Smooth muscle cell (in vitro differentiated cells): ENCODE results near the gene RAB11FIP5. TPM values are rescaled to one million over a fixed set of nuclear protein-coding genes. Genes with fewer than 3 reads are reported as not detected.

ENCODE experiments used
- DNase-seq: peaks from one replicate; lab custom pipeline; 2025; ENCODE audit not compliant: unreplicated experiment; lab: John Stamatoyannopoulos, UW
- H2AFZ ChIP-seq: fragments of 200-600 bp; sonication (generic); 2 replicates; pipeline ENCODE4 v1.6.0; 2016; ENCODE audit warnings: antibody characterized with exemption, low read depth, mild to moderate bottlenecking
- H3F3A ChIP-seq: fragments of 200-600 bp; sonication (generic); 2 replicates; pipeline ENCODE4 v1.6.0; 2017; ENCODE audit warnings: antibody characterized with exemption, low read depth
- H3K27ac ChIP-seq: fragments of 200-600 bp; sonication (generic); 2 replicates; pipeline ENCODE4 v1.5.1; 2016; ENCODE audit warnings: low read depth, mild to moderate bottlenecking
- H3K27me3 ChIP-seq: fragments of 200-600 bp; sonication (generic); 2 replicates; pipeline ENCODE4 v1.6.1; 2016; ENCODE audit warnings: low read depth, mild to moderate bottlenecking
- H3K36me3 ChIP-seq: fragments of 200-600 bp; sonication (generic); 2 replicates; pipeline ENCODE4 v1.5.1; 2016; ENCODE audit warnings: low read depth
- H3K4me1 ChIP-seq: fragments of 200-600 bp; sonication (generic); 2 replicates; pipeline ENCODE4 v1.5.1; 2016; ENCODE audit warnings: low read depth
- H3K4me2 ChIP-seq: fragments of 200-600 bp; sonication (generic); 2 replicates; pipeline ENCODE4 v1.6.0; 2016; ENCODE audit warnings: mild to moderate bottlenecking
- H3K4me3 ChIP-seq: fragments of 200-600 bp; sonication (generic); 2 replicates; pipeline ENCODE4 v1.5.1; 2016; ENCODE audit warnings: mild to moderate bottlenecking
- H3K79me2 ChIP-seq: fragments of 200-600 bp; sonication (generic); 2 replicates; pipeline ENCODE4 v1.6.0; 2016; ENCODE audit warnings: low read depth, mild to moderate bottlenecking
- H3K9ac ChIP-seq: fragments of 200-600 bp; sonication (generic); 2 replicates; pipeline ENCODE4 v1.6.0; 2016; ENCODE audit warnings: low read depth
- H3K9me3 ChIP-seq: fragments of 200-600 bp; sonication (generic); replicated peaks from 2 replicates; pipeline ENCODE4 v1.5.1; 2016; ENCODE audit warnings: low read depth
- H4K20me1 ChIP-seq: fragments of 200-600 bp; sonication (generic); 2 replicates; pipeline ENCODE4 v1.6.0; 2016; ENCODE audit warnings: low read depth
- WGBS: methylation state at CpG from one replicate; pipeline ENCODE4 v1.1.7; 2016; ENCODE audit warnings: low lambda C conversion rate; 5-methylcytosine and 5-hydroxymethylcytosine counted together
- polyA plus RNA-seq: library from polyadenylated mRNA; unstranded; fragments of >200 nt; fragmentation: Nextera tagmentation; extraction: Ambion mirVana; gene quantifications from 2 replicates; pipeline ENCODE4 v1.2.1, GENCODE V29; 2016
- total RNA-seq: library from RNA; depleted of rRNA; stranded (reverse); fragments of >200 nt; gene quantifications from 2 replicates; pipeline ENCODE4 v1.2.3, GENCODE V29; 2014
- TF ChIP-seq, protein P1 (sequence below): fragments of 200-600 bp; sonication (generic); IDR thresholded peaks from 2 replicates; pipeline ENCODE4 v1.5.1; 2017; ENCODE audit warnings: borderline replicate concordance, mild to moderate bottlenecking, antibody characterized with exemption; ENCODE audit not compliant: insufficient read depth, poor library complexity, severe bottlenecking

Gene RAB11FIP5
- total and polyA plus RNA-seq, 2 experiments from 2014 or later, result 23.3 to 31.3 TPM

DNA sequence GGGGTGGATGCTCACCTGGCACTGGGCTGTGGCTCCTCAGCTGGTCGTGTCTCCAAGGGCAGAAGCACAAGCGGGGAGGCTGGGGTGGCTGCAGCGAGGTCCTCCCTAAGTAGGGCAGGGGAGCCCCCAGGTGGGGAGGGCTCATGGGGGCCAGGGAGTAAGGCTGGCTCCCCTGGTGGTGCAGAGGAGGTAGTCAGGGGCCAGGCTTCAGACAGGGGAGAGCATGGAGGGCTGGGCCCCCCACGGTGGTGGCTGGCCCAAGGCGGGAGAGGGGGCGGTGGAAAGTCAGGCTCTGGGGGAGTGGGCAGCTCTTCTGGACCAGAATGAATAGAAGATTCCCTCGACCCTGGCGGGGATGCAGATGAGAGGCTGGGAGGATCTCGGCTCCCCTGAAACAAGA lies 33.1 kb downstream of the RAB11FIP5 start:
- H3K9me3 ChIP-seq, result no peaks in the 10 kb centered on the region
- H3K4me2 ChIP-seq, result no peak overlapping the region
- no peak overlapping the region for H2AFZ ChIP-seq
- no peak overlapping the region for H3K27ac ChIP-seq
- H3F3A ChIP-seq, result no peaks in the 10 kb centered on the region
- no peaks in the 10 kb centered on the region for H3K27me3 ChIP-seq
- H3K36me3 ChIP-seq, result no peaks in the 10 kb centered on the region
- H3K4me3 ChIP-seq, result no peak overlapping the region
- no peak overlapping the region for H3K9ac ChIP-seq
- H4K20me1 ChIP-seq, result peaks cover 83% of the 10 kb centered on the region
- no peak for DNase-seq
- H3K79me2 ChIP-seq, result peaks cover 19% of the 10 kb centered on the region
- WGBS, result 95% methylated on average over 9 of the region's 9 CpGs
- TF ChIP-seq, protein P1, sequence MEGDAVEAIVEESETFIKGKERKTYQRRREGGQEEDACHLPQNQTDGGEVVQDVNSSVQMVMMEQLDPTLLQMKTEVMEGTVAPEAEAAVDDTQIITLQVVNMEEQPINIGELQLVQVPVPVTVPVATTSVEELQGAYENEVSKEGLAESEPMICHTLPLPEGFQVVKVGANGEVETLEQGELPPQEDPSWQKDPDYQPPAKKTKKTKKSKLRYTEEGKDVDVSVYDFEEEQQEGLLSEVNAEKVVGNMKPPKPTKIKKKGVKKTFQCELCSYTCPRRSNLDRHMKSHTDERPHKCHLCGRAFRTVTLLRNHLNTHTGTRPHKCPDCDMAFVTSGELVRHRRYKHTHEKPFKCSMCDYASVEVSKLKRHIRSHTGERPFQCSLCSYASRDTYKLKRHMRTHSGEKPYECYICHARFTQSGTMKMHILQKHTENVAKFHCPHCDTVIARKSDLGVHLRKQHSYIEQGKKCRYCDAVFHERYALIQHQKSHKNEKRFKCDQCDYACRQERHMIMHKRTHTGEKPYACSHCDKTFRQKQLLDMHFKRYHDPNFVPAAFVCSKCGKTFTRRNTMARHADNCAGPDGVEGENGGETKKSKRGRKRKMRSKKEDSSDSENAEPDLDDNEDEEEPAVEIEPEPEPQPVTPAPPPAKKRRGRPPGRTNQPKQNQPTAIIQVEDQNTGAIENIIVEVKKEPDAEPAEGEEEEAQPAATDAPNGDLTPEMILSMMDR, result no peak
- no peaks in the 10 kb centered on the region for H3K4me1 ChIP-seq

DNA sequence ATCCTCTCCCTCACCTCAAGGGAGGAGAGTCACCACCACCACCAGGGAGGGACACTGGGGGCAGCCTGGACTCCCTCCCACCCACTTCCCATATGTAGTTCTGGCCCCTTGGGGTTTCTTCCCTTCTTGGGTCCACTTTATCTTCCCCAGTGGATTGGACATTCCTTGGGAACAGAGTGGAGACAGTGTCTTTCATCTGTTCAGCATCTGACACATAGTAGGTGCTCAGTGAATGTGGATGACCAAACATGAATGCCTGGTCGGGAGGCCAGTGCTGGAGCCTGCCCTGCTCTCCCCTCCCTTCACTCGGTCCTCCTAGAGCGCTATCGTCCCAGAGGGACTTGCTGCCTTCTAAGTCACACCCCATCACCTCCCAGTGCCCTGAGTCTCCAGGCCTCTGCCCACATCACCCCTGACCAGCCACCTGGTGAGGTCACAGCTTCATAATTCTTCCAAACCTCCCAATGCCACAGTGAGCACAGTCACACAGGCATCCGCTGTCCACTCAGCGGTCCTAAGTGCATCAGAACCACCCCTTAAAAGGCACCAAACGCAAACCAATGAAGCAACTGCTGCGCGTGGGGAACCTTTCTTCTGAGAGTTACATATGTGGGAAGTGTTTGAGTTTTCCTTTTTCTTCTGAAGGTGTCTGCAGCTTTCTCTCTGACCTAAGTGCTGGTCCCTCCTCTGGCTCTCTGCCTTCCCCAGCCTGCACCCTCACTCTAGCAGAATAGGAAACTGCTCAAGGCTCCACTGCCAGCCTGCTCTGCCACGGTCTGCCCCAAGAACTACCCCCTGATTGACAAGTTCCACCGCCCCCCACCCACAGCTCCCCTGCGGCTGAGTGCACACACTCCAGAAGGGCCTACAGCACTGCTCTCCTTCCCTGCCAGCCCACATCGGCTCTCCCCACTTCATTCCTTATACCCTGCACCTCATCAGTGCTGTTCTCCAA lies 34.0 kb downstream of the RAB11FIP5 start:
- H3F3A ChIP-seq, result no peaks in the 10 kb centered on the region
- H3K27me3 ChIP-seq, result no peaks in the 10 kb centered on the region
- no peaks in the 10 kb centered on the region for H3K4me1 ChIP-seq
- no peak overlapping the region for H2AFZ ChIP-seq
- H4K20me1 ChIP-seq, result peaks cover 74% of the 10 kb centered on the region
- no peak overlapping the region for H3K27ac ChIP-seq
- peaks cover 10% of the 10 kb centered on the region for H3K79me2 ChIP-seq
- TF ChIP-seq, protein P1, result no peak
- H3K4me2 ChIP-seq, result no peak overlapping the region
- no peak for DNase-seq
- no peaks in the 10 kb centered on the region for H3K9me3 ChIP-seq
- no peak overlapping the region for H3K9ac ChIP-seq
- H3K36me3 ChIP-seq, result no peaks in the 10 kb centered on the region
- H3K4me3 ChIP-seq, result no peak overlapping the region
- WGBS, result 96% methylated on average over 13 of the region's 13 CpGs

DNA sequence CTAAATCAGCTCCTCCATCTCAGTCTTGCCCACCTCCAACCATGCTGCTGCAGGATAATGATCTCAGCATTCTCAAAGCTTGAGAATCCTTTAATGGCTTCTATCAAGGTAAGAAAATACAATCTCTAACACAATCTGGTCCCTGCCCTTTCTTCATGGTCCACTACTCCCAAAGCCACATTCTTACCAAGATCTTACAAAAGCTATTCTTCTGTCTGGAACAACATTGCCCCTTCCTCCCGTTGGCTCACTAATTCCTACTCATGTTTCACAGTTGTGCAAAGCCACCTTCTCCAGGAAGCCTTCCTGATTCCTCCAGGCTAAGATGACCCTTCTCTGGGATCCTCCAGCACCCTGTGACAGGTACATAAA lies 35.3 kb downstream of the RAB11FIP5 start:
- Histone ChIP-seq H3K79me2 (peaks cover 4% of the 10 kb centered on the region), H3K36me3 (no peaks in the 10 kb centered on the region), H3F3A (peaks cover 3% of the 10 kb centered on the region), H3K4me2 (no peak overlapping the region), H3K4me3 (no peak overlapping the region), H3K9me3 (no peaks in the 10 kb centered on the region), H4K20me1 (peaks cover 60% of the 10 kb centered on the region), H3K9ac (no peak overlapping the region), H3K27me3 (no peaks in the 10 kb centered on the region), H3K4me1 (no peaks in the 10 kb centered on the region), H2AFZ (no peak overlapping the region), H3K27ac (no peak overlapping the region)
- TF ChIP-seq, protein P1, result no peak
- 79% methylated on average over 1 of the region's 1 CpG for WGBS
- no peak for DNase-seq
